Measurements from ENCODE around the gene TOMM70.

DNA sequence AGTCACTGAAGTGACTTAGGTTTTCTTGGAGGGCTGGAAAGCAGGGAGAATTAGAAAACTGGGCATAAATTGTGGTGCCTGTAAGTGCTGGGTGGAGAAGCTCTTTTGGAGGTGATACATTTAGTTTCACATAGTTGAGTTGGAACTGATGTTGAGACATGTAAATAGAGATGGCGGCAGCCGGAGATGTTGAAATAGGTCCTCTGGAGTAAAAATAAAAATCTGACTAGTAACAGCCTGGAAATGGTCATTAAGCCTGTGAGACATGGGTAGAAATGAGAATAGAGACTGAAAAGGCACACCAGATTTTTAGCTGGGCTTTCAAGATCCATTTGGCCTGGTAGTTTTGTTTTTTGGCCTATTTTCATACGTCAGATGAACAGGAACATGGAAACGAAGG lies 69.2 kb downstream of the TOMM70 start:
- TF ChIP-seq, protein P1, sequence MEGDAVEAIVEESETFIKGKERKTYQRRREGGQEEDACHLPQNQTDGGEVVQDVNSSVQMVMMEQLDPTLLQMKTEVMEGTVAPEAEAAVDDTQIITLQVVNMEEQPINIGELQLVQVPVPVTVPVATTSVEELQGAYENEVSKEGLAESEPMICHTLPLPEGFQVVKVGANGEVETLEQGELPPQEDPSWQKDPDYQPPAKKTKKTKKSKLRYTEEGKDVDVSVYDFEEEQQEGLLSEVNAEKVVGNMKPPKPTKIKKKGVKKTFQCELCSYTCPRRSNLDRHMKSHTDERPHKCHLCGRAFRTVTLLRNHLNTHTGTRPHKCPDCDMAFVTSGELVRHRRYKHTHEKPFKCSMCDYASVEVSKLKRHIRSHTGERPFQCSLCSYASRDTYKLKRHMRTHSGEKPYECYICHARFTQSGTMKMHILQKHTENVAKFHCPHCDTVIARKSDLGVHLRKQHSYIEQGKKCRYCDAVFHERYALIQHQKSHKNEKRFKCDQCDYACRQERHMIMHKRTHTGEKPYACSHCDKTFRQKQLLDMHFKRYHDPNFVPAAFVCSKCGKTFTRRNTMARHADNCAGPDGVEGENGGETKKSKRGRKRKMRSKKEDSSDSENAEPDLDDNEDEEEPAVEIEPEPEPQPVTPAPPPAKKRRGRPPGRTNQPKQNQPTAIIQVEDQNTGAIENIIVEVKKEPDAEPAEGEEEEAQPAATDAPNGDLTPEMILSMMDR (IDR thresholded peaks at IDR 0.05; ENCODE audit: low read length) = no peak
- no peak for TF ChIP-seq EZH2 (IDR thresholded peaks at IDR 0.05; ENCODE audit: borderline replicate concordance, low read length)
